WTC11 (cell line): ENCODE measurements around the gene MEA1. TPM values are rescaled to one million over a fixed set of nuclear protein-coding genes. Genes with fewer than 3 reads are reported as not detected.

Source experiments
- ATAC-seq: fragments of 200-7000 bp; cut with Tn5 transposase; 2 replicates; pipeline ENCODE4 v1.10.0; 2021; ENCODE audit warnings: mild to moderate bottlenecking, moderate library complexity
- CTCF ChIA-PET: fragments of 300-600 bp; sonication (Branson Sonifier 250); formaldehyde crosslinking; loops from one replicate; lab custom pipeline; 2021; ENCODE audit warnings: antibody characterized with exemption; lab: Charles Lee
- POLR2A ChIA-PET: fragments of 350-600 bp; sonication (Branson Sonifier 250); formaldehyde crosslinking; loops from one replicate; lab custom pipeline; 2021; ENCODE audit warnings: antibody characterized with exemption; lab: Charles Lee
- DNase-seq: peaks from one replicate; pipeline ENCODE4 v3.0.0; 2021; ENCODE audit warnings: low spot score
- H3K27ac Mint-ChIP-seq: 2 replicates; pipeline ENCODE4 v1.8.0; 2021; ENCODE audit warnings: mixed read lengths
- H3K27me3 Mint-ChIP-seq: 2 replicates; pipeline ENCODE4 v1.8.0; 2021; ENCODE audit warnings: low read depth, mild to moderate bottlenecking, moderate library complexity, mixed read lengths
- H3K36me3 Mint-ChIP-seq: 2 replicates; pipeline ENCODE4 v1.8.0; 2021; ENCODE audit warnings: mixed read lengths
- H3K4me1 Mint-ChIP-seq: 2 replicates; pipeline ENCODE4 v1.8.0; 2022; ENCODE audit warnings: mixed read lengths
- H3K4me3 Mint-ChIP-seq: 2 replicates; pipeline ENCODE4 v1.8.0; 2021; ENCODE audit warnings: mild to moderate bottlenecking, moderate library complexity, mixed read lengths
- H3K9me3 Mint-ChIP-seq: 2 replicates; pipeline ENCODE4 v1.8.0; 2021; ENCODE audit warnings: mixed read lengths
- ARID4B ChIP-seq: sonication (generic); formaldehyde crosslinking; IDR thresholded peaks from 2 replicates; pipeline ENCODE4 v1.8.0; 2023; ENCODE audit warnings: missing genetic modification reagents, mild to moderate bottlenecking, borderline replicate concordance
- FOXJ3 ChIP-seq: sonication (generic); formaldehyde crosslinking; IDR thresholded peaks from 2 replicates; pipeline ENCODE4 v1.9.0; 2021; ENCODE audit warnings: missing genetic modification reagents, mild to moderate bottlenecking, borderline replicate concordance
- HMGXB4 ChIP-seq: sonication (generic); formaldehyde crosslinking; IDR thresholded peaks from 2 replicates; pipeline ENCODE4 v1.8.1; 2023; ENCODE audit warnings: mild to moderate bottlenecking, moderate library complexity, missing genetic modification reagents
- IRF1 ChIP-seq: sonication (generic); formaldehyde crosslinking; IDR thresholded peaks from 2 replicates; pipeline ENCODE4 v1.8.0; 2023; ENCODE audit warnings: missing genetic modification reagents
- NR3C1 ChIP-seq: sonication (generic); formaldehyde crosslinking; conservative IDR thresholded peaks from 2 replicates; pipeline ENCODE4 v1.8.1; 2023; ENCODE audit warnings: low read depth, mild to moderate bottlenecking, missing genetic modification reagents
- RORB ChIP-seq: fragments of 250-450 bp; sonication (Bioruptor Pico); IDR thresholded peaks from 2 replicates; pipeline ENCODE4 v1.9.0; 2021; ENCODE audit warnings: mild to moderate bottlenecking
- ZBTB43 ChIP-seq: sonication (generic); formaldehyde crosslinking; IDR thresholded peaks from 2 replicates; pipeline ENCODE4 v1.8.1; 2023; ENCODE audit warnings: mild to moderate bottlenecking, missing genetic modification reagents
- ZNF232 ChIP-seq: sonication (generic); formaldehyde crosslinking; IDR thresholded peaks from 2 replicates; pipeline ENCODE4 v1.8.0; 2022; ENCODE audit warnings: mild to moderate bottlenecking, missing genetic modification reagents
- ZNF416 ChIP-seq: fragments of 250-450 bp; sonication (Bioruptor Pico); IDR thresholded peaks from 2 replicates; pipeline ENCODE4 v1.9.0; 2021; ENCODE audit warnings: mild to moderate bottlenecking, inconsistent platforms
- ZNF425 ChIP-seq: fragments of 250-450 bp; sonication (Bioruptor Pico); conservative IDR thresholded peaks from 2 replicates; pipeline ENCODE4 v1.9.0; 2021; ENCODE audit warnings: mild to moderate bottlenecking
- total RNA-seq: library from RNA; stranded (reverse); gene quantifications from 3 replicates; pipeline ENCODE4 v1.2.3, GENCODE V29; 2021

The MEA1 gene
- total RNA-seq, 1 experiment from 2014 or later = 85.0 TPM

- ATAC-seq (no peak), DNase-seq (no peak)
- Mint-ChIP-seq H3K27ac (no peak overlapping the region), H3K9me3 (no peaks in the 10 kb centered on the region), H3K4me3 (no peak overlapping the region), H3K4me1 (0 out of 2 replicates have a peak, but pooled peaks cover 4% of the 10 kb centered on the region), H3K27me3 (no peaks in the 10 kb centered on the region), H3K36me3 (no peaks in the 10 kb centered on the region)
- CTCF ChIA-PET = interaction anchor here (0.6 to 0.7 kb wide), 2 partner anchors 10 to 36 kb away, joined by 3 to 4 read pairs; partner anchors contain the start of gene PEX6
- TF ChIP-seq ZNF416 (no peak), HMGXB4 (CRISPR knock-in tag) (no peak), ARID4B (CRISPR knock-in tag) (no peak), ZBTB43 (CRISPR knock-in tag) (no peak), ZNF232 (CRISPR knock-in tag) (no peak)
- POLR2A ChIA-PET = interaction anchor here (0.6 kb wide), 1 partner anchor 17 kb away, joined by 5 read pairs; no protein-coding TSS in a partner anchor
Measured at GRCh38 chr6:42968783-42969182, 45.0 kb downstream of the MEA1 start.

- 0 out of 2 replicates have a peak, but pooled peaks cover 4% of the 10 kb centered on the region for H3K4me1 Mint-ChIP-seq
Measured at GRCh38 chr6:42968126-42968701, 45.5 kb downstream of the MEA1 start.

More at GRCh38 chr6:42968126-42968701, 45.5 kb downstream of the MEA1 start:
- Mint-ChIP-seq H3K36me3 (no peaks in the 10 kb centered on the region), H3K9me3 (no peaks in the 10 kb centered on the region), H3K27me3 (no peaks in the 10 kb centered on the region), H3K27ac (no peak overlapping the region), H3K4me3 (no peak overlapping the region)
- TF ChIP-seq NR3C1 (CRISPR knock-in tag) (no peak), FOXJ3 (CRISPR knock-in tag) (no peak), RORB (CRISPR knock-in tag) (no peak), IRF1 (CRISPR knock-in tag) (no peak), ZNF425 (CRISPR knock-in tag) (no peak)
- CTCF ChIA-PET = interaction anchor here (0.5 kb wide), 1 partner anchor 240 kb away, joined by 3 read pairs; no protein-coding TSS in a partner anchor
- ATAC-seq = no peak
- DNase-seq = no peak
- POLR2A ChIA-PET = no interaction called here
